Neural progenitor cell (in vitro differentiated cells): ENCODE measurements around the gene CCL7. TPM values are rescaled to one million over a fixed set of nuclear protein-coding genes. Genes with fewer than 3 reads are reported as not detected.

Experiments used
- DNase-seq: peaks from one replicate; pipeline ENCODE4 v3.0.0-alpha.2; 2016; ENCODE audit warnings: low spot score
- H2AFZ ChIP-seq: fragments of 200-600 bp; sonication (generic); replicated peaks from 2 replicates; pipeline ENCODE4 v1.6.1; 2016; ENCODE audit warnings: antibody characterized with exemption
- H3F3A ChIP-seq: fragments of 200-600 bp; sonication (generic); 2 replicates; pipeline ENCODE4 v1.6.1; 2016; ENCODE audit warnings: antibody characterized with exemption, low read depth
- H3K27ac ChIP-seq: fragments of 200-600 bp; sonication (generic); 2 replicates; pipeline ENCODE4 v1.5.1; 2016; ENCODE audit warnings: mild to moderate bottlenecking
- H3K27me3 ChIP-seq: fragments of 200-600 bp; sonication (generic); 2 replicates; pipeline ENCODE4 v1.6.1; 2016; ENCODE audit warnings: mild to moderate bottlenecking, moderate library complexity
- H3K36me3 ChIP-seq: fragments of 200-600 bp; sonication (generic); 2 replicates; pipeline ENCODE4 v1.5.1; 2016
- H3K4me1 ChIP-seq: fragments of 200-600 bp; sonication (generic); 2 replicates; pipeline ENCODE4 v1.6.1; 2016; ENCODE audit warnings: mixed run types
- H3K4me2 ChIP-seq: fragments of 200-600 bp; sonication (generic); 2 replicates; pipeline ENCODE4 v1.6.1; 2016
- H3K4me3 ChIP-seq: fragments of 200-600 bp; sonication (generic); 2 replicates; pipeline ENCODE4 v1.5.1; 2016
- H3K79me2 ChIP-seq: fragments of 200-600 bp; sonication (generic); 2 replicates; pipeline ENCODE4 v1.6.1; 2016; ENCODE audit warnings: low read depth
- H3K9ac ChIP-seq: fragments of 200-600 bp; sonication (generic); 2 replicates; pipeline ENCODE4 v1.6.1; 2016
- H3K9me3 ChIP-seq: fragments of 200-600 bp; sonication (generic); 2 replicates; pipeline ENCODE4 v1.5.1; 2016; ENCODE audit warnings: low read depth
- H4K20me1 ChIP-seq: fragments of 200-600 bp; sonication (generic); 2 replicates; pipeline ENCODE4 v1.6.1; 2016; ENCODE audit warnings: low read depth
- H3K27ac Mint-ChIP-seq: 3 replicates; pipeline ENCODE4 v1.8.0; 2021; ENCODE audit warnings: mixed read lengths
- H3K27me3 Mint-ChIP-seq: 2 replicates; pipeline ENCODE4 v1.8.0; 2022; ENCODE audit warnings: low read depth, mild to moderate bottlenecking, inconsistent platforms, moderate library complexity, mixed read lengths; ENCODE audit not compliant: insufficient read depth
- H3K36me3 Mint-ChIP-seq: 3 replicates; pipeline ENCODE4 v1.8.0; 2021; ENCODE audit warnings: mixed read lengths
- H3K4me1 Mint-ChIP-seq: 3 replicates; pipeline ENCODE4 v1.8.0; 2021; ENCODE audit warnings: mixed read lengths
- H3K4me3 Mint-ChIP-seq: 3 replicates; pipeline ENCODE4 v1.8.0; 2021; ENCODE audit warnings: mild to moderate bottlenecking, moderate library complexity, mixed read lengths
- H3K9me3 Mint-ChIP-seq: 3 replicates; pipeline ENCODE4 v1.8.0; 2020; ENCODE audit warnings: mixed read lengths
- EZH2 ChIP-seq: fragments of 200-600 bp; sonication (generic); IDR thresholded peaks from 2 replicates; pipeline ENCODE4 v1.6.1; 2017; ENCODE audit warnings: antibody characterized with exemption, mild to moderate bottlenecking, moderate library complexity
- EZH2phosphoT487 ChIP-seq: fragments of 200-600 bp; sonication (generic); IDR thresholded peaks from 2 replicates; pipeline ENCODE4 v1.6.1; 2017; ENCODE audit warnings: antibody characterized with exemption
- total RNA-seq: library from RNA; depleted of rRNA; stranded (reverse); fragments of >200 nt; gene quantifications from 2 replicates; pipeline ENCODE4 v1.2.3, GENCODE V29; 2015; ENCODE audit warnings: low replicate concordance
- TF ChIP-seq, protein P1 (sequence below): fragments of 200-600 bp; sonication (generic); IDR thresholded peaks from 2 replicates; pipeline ENCODE4 v1.5.1; 2017; ENCODE audit warnings: antibody characterized with exemption, mild to moderate bottlenecking

CCL7 gene
- total RNA-seq, 1 donor from 2014 or later = not detected

DNA sequence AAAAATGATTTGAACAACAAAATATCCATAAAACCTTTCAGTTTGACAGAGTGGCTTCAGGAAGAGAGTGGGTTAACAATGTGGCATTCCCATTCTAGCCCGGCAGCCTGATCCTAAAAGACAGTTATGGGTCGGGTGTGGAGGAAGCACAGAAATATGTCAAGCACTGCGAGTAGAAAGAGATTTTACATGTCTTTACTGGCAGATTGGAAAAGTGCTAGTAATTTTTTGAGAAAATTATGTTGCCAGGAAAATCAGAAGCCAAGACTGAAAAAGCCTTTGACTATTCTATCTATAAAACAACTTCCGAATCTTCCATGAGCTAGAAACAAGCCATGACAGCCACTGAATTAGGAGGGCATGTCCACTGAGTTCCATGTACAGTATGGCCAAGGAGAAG, 9.2 kb upstream of the CCL7 start:
- Histone ChIP-seq H3K4me2 (no peak overlapping the region), H3K27ac (no peak overlapping the region), H4K20me1 (no peaks in the 10 kb centered on the region), H3K27me3 (no peaks in the 10 kb centered on the region), H3K9ac (no peak overlapping the region), H3F3A (no peaks in the 10 kb centered on the region), H3K4me1 (peaks cover 3% of the 10 kb centered on the region), H3K36me3 (no peaks in the 10 kb centered on the region), H3K4me3 (no peak overlapping the region), H2AFZ (no peak overlapping the region), H3K79me2 (no peaks in the 10 kb centered on the region), H3K9me3 (no peaks in the 10 kb centered on the region)
- peaks cover 26% of the 10 kb centered on the region for H3K4me1 Mint-ChIP-seq
- H3K4me3 Mint-ChIP-seq = no peak overlapping the region
- TF ChIP-seq, protein P1, sequence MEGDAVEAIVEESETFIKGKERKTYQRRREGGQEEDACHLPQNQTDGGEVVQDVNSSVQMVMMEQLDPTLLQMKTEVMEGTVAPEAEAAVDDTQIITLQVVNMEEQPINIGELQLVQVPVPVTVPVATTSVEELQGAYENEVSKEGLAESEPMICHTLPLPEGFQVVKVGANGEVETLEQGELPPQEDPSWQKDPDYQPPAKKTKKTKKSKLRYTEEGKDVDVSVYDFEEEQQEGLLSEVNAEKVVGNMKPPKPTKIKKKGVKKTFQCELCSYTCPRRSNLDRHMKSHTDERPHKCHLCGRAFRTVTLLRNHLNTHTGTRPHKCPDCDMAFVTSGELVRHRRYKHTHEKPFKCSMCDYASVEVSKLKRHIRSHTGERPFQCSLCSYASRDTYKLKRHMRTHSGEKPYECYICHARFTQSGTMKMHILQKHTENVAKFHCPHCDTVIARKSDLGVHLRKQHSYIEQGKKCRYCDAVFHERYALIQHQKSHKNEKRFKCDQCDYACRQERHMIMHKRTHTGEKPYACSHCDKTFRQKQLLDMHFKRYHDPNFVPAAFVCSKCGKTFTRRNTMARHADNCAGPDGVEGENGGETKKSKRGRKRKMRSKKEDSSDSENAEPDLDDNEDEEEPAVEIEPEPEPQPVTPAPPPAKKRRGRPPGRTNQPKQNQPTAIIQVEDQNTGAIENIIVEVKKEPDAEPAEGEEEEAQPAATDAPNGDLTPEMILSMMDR = no peak
- TF ChIP-seq EZH2 (no peak), EZH2phosphoT487 (no peak)
- no peaks in the 10 kb centered on the region for H3K36me3 Mint-ChIP-seq
- no peaks in the 10 kb centered on the region for H3K9me3 Mint-ChIP-seq
- DNase-seq = no peak
- peaks cover 5% of the 10 kb centered on the region for H3K27me3 Mint-ChIP-seq
- no peak overlapping the region for H3K27ac Mint-ChIP-seq

DNA sequence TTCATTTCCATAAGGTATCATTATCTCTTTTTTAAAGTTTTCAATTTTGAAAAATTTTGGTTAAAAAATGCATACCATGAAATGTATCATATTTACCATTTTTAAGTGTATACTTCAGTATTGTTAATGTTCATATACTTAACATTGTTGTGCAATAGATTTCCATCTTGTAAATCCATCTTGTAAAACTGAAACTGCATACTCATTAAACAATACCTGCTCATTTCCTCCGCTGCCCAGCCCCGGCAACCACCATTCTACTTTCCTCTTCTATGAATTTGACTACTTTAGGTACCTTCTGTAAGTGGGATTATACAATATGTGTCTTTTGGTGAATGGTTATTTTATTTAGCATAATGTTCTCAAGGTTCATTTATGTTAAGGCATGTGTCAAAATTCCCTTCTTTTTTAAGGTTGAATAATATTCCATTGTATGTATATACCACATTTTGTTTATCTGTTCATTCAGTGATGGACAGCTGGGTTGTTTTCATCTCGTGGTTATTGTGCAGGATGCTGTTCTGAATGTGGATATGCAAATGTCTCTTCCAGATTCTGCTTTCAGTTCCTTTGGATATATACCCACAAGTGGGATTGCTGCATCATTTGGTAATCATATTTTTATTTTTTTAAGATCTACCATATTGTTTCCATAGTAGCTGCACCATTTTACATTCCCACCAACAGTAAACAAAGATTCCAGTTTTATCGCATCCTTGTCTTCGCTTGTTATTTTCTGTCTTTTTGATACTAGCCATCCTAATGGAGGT, 8.3 kb upstream of the CCL7 start:
- Histone ChIP-seq H3F3A (no peaks in the 10 kb centered on the region), H3K9ac (no peak overlapping the region), H4K20me1 (no peaks in the 10 kb centered on the region), H3K4me3 (no peak overlapping the region), H3K79me2 (no peaks in the 10 kb centered on the region), H3K4me2 (no peak overlapping the region), H3K36me3 (no peaks in the 10 kb centered on the region), H3K4me1 (peaks cover 3% of the 10 kb centered on the region), H3K27me3 (no peaks in the 10 kb centered on the region), H2AFZ (no peak overlapping the region), H3K27ac (no peak overlapping the region), H3K9me3 (no peaks in the 10 kb centered on the region)
- Mint-ChIP-seq H3K4me3 (no peak overlapping the region), H3K36me3 (no peaks in the 10 kb centered on the region), H3K27me3 (peaks cover 2% of the 10 kb centered on the region), H3K27ac (no peak overlapping the region), H3K4me1 (peaks cover 23% of the 10 kb centered on the region), H3K9me3 (no peaks in the 10 kb centered on the region)
- TF ChIP-seq EZH2phosphoT487 (no peak), EZH2 (no peak)
- TF ChIP-seq, protein P1 = no peak
- DNase-seq = no peak

DNA sequence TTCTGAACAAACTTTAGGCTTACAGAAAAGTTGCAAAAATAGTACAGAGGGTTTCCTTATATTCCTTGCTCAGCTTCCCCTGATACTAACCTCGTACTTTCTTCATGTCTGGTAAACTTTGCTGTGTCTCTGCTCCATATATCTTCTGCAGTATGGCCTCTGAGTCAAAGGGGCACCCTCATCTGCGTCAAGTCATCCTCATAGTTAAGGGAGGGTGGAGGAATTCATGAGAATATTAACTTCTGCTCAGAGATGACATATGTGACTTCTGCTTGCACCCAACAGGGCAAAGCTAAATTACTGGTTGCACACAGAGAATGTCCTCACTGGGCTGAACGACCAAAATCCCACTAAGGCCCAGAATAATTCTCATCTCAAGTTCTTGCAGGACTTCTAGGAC, 4.3 kb upstream of the CCL7 start:
- no peak overlapping the region for H3K9ac ChIP-seq
- H3K27ac ChIP-seq = no peak overlapping the region
- no peak overlapping the region for H3K4me2 ChIP-seq
- no peaks in the 10 kb centered on the region for H3F3A ChIP-seq
- H3K27ac Mint-ChIP-seq = no peak overlapping the region
- H3K27me3 Mint-ChIP-seq = peaks cover 2% of the 10 kb centered on the region
- no peaks in the 10 kb centered on the region for H4K20me1 ChIP-seq
- H3K79me2 ChIP-seq = no peaks in the 10 kb centered on the region
- H3K36me3 Mint-ChIP-seq = no peaks in the 10 kb centered on the region
- no peak overlapping the region for H2AFZ ChIP-seq
- H3K4me1 Mint-ChIP-seq = peaks cover 7% of the 10 kb centered on the region
- H3K4me3 Mint-ChIP-seq = no peak overlapping the region
- H3K4me3 ChIP-seq = no peak overlapping the region
- no peaks in the 10 kb centered on the region for H3K27me3 ChIP-seq
- H3K9me3 Mint-ChIP-seq = no peaks in the 10 kb centered on the region
- no peak for DNase-seq
- H3K4me1 ChIP-seq = no peaks in the 10 kb centered on the region
- H3K9me3 ChIP-seq = no peaks in the 10 kb centered on the region
- no peaks in the 10 kb centered on the region for H3K36me3 ChIP-seq
- TF ChIP-seq EZH2phosphoT487 (no peak), EZH2 (no peak)
- TF ChIP-seq, protein P1 = no peak
